GM19372 (cell line): ENCODE results near the gene NUDCD3.

ENCODE experiments used
- ATAC-seq: cut with Tn5 transposase; IDR thresholded peaks from one replicate; pipeline ENCODE4 v1.9.1; 2021; ENCODE audit warnings: mild to moderate bottlenecking, low read depth, moderate library complexity; ENCODE audit not compliant: unreplicated experiment

Gene NUDCD3

DNA sequence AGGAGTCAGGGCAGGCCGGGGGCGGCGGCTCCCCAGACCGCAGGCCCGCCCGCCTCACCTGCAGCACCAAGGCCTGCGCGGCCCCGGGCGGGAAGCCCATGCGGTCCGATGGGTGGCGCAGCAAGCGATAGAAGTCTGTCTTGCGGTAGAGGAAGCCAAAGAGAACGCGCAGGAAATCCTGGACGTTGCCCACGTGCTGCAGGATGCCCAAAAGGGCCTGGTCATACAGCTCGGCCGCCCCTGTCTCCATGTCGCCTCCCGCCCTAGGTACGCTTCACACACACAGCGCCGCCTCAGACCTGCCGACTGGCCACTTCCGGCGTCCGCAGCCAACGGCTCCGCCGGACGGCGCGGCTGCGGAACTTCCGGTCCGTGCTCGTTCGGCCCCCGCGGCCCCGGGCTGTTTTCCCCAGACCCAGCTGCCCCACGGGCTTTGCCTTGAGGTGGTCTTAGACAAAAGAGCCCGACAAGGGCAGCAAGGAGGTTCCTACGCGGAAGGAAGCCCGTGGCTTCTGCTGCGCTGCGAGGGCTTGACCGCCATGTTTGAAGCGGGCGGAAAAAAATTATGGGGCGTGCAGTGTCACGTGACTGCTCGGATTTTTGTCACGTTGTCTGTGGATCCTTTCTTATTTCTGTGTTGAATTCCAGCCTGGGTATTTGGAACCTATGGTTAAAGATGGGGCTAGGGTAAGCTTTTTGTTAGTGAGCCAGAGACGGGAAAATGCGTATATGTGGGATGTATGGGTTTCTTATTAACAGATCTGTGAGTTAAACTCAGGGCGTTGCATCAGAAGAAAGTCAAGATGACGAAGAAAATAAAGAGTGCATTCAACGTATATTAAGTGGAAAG is at the start of gene NUDCD3:
TSS of gene NUDCD3 (minus strand) at position 308 of the 850 bp plus-strand sequence. CDS start at position 250, 58 bp downstream.
- ATAC-seq: peak; percentile 93

DNA sequence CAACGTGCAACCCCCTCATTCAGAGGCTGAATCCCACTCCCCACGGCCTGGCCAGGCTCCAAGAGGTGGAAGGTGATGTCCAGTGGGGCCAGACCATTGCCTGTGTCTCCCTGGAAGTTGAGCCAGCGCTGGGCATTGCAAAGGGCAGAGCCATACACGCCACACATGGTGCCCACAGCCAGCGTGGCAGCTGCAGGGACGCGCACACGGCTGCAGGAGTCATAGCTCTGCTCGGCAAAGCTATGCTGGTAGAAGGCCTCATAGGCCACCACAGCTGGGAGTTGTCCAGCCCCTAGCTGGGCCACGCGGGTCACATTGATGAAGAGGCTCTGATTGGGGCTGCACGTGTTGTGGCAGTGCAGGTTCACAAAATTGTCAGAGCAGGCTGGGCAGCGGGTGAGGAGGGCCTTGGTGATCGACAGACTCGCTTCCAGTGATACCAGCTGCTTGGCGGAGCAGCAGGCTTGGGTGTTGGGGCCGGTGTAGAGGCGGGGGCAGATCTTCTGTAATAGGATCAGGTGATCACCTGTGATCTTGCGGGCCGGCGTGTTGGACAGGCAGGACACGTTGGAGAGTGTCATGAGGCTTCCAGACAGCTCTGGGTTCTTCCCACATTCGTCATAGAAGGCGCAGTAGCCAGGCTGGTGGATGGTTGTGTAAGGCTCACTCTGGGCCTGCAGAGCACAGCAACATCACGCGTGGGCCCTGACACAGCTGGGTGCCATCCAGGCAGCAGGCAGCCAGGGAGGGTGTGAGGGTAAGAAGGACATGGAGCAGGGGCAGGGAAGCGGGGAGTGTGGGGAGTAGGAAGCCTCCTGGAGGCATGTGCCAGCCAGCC is 49.4 kb upstream of the NUDCD3 start:
- no peak for ATAC-seq

DNA sequence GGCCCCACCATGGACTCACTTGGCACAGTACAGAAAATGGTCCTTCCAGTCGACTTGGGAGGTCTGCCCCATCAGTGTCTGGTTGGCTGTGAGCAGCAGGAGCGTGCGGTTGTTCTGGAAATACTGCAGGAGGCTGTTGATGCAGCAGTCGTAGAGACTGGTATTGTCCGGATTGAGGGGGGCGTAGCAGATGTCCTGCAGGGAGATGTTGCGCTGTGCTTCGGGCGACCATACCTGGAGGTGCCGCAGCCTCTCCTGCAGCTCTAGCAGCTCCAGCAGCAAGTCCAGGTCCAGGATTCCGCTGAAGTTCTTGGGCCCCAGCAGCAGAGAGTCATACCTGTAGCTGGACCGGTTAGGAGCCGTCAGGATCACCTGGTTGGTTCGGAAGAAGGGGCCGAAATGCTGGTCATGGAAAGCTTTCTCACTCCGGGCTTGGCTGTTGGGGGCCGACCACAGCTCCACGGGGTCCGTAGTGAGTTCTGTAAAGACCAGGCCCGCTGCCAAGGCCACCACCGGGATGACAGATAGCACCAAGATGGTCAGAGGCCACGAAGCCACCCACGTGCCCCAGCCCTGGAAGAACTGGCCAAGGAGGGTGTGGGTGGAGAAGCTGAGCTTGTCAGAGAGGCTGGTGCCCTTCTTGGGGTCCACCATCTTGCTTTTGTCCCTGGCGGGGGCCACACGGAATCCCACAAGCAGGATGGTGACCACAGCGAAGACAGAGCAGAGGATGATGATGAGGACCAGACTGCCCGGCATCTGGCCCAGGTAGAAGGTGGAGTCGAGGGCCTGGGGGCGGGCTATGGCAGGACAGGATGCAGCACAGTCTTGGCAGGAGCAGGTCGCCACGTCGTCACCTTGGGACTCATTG is 48.6 kb upstream of the NUDCD3 start:
- ATAC-seq: no peak

DNA sequence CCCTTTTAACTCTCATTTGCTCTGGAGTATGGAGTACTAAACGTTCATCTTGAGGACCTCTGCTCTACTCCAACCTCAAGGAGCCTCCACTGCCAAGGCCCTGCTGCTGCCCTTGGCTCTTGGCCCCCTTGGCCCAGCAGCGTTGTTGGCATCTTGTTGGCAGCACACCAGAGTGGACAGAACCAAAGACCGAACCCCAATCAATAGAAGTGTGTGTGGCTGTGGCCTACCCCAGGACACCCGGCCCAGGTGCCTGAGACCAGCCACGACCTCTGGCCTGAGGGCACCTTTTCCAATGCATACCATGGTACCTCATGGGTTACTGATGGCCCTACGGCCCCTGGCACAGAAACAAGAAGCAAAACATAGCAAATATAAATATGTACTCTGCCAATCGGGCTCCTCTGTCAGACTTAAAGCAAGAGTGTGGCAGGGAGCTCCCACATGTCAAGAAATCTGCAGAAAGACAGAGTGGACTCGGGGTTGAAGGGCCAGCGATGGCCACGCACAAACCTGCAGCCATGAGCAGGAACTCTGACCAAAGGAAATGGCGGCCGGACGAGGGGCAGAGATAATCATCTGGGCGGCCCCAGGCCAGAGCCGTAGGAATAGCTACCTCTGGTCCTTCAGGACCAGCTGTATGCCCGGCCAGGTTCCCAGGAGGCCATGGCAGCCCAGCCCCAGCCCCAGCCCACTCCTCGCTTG is 47.8 kb upstream of the NUDCD3 start:
- no peak for ATAC-seq

DNA sequence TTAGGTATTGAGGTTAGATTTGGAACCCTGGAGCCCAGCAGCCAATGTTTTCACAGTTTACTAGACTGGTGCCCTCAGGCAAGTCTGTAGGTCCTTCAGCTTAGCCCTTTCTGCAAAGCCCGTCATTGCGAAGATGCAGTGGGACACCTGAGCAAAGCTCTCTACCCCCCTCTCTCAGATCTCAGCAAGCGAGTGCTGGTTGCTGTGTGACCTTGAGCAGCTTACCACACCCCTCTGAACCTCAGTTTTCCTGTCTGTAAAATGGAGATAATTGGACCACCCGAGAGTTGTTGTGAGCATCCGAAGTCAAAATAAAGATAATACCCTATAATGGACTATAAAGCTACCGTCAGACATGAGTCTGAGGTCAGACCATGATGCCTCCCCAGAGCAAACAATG is 47.0 kb upstream of the NUDCD3 start:
- ATAC-seq: no peak

GRCh38 chr7:44536090-44536489 is 45.6 kb upstream of the NUDCD3 start:
- no peak for ATAC-seq

GRCh38 chr7:44535348-44536064 is 45.0 kb upstream of the NUDCD3 start:
- no peak for ATAC-seq

GRCh38 chr7:44534501-44534900 is 44.0 kb upstream of the NUDCD3 start:
- ATAC-seq: no peak

GRCh38 chr7:44534087-44534486 is 43.6 kb upstream of the NUDCD3 start:
- no peak for ATAC-seq

DNA sequence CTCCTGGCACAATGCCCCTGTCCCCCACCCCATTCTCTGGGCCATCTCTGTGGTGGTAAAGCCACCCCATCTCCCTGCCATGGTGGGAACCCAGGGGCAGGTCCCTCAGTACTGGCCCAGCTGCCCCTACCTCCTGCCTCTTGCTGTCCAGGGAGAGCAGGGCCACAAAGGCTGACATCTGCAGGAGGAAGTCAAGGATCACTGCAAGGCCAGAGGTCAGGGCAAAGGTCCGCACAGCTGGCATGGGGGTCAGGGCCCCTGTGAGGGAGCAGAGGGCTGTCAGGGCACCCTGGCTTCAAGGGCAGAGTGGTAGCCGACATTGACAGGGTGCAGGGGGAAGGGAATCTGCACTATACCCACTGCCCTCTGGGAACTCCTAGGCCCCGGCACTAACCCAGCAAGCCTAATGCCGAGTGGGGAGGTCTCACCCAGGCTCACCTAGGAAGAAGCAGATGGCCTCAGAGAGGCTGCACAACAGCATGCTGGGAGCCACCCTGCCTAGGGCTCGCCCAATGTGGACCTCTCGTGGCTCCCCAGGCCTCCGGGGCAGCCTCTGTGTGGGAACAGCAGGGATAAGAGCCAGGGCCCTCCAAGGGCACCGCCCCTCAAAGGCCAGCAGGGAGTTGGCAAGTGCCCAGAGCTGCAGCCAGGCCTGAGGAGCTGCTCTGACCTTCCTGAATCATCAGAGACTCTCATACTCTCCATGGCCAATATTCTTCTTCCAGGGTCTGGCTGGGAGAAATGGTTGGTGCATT is 43.0 kb upstream of the NUDCD3 start:
- no peak for ATAC-seq

GRCh38 chr7:44531421-44532380 is 41.2 kb upstream of the NUDCD3 start:
- ATAC-seq: no peak

GRCh38 chr7:44530990-44531389 is 40.5 kb upstream of the NUDCD3 start:
- ATAC-seq: no peak

- no peak for ATAC-seq
Observed at GRCh38 chr7:44524811-44525388, 34.4 kb upstream of the NUDCD3 start.

- ATAC-seq: no peak
Observed at GRCh38 chr7:44522315-44522714, 31.9 kb upstream of the NUDCD3 start.

- ATAC-seq: no peak
Observed at GRCh38 chr7:44521347-44522095, 31.1 kb upstream of the NUDCD3 start.

GRCh38 chr7:44520574-44520973 is 30.1 kb upstream of the NUDCD3 start:
- ATAC-seq: no peak
